Esophagus squamous epithelium (tissue), 4 donors: ENCODE results near the gene HLA-E.

Source experiments
- CTCF ChIP-seq, 6 experiments: fragments of 450-650 bp in 4 of 6; fragments of 200-600 bp in 2 of 6; sonication (generic) in 2 of 6; IDR thresholded peaks; one replicate each; pipeline ENCODE4 v1.5.1; 2016 to 2019; ENCODE audit warnings: antibody characterized with exemption in 6 of 6, mild to moderate bottlenecking in 4 of 6, moderate library complexity in 4 of 6
- POLR2A ChIP-seq, 4 donors: fragments of 450-650 bp; IDR thresholded peaks; one replicate each; pipeline ENCODE4 v1.6.1; 2017; ENCODE audit warnings: antibody characterized with exemption in 4 of 4, mild to moderate bottlenecking in 4 of 4, moderate library complexity in 3 of 4

- TF ChIP-seq CTCF (IDR thresholded peaks at IDR 0.05) (no peak), POLR2A (IDR thresholded peaks at IDR 0.05) (no peak)
Observed at GRCh38 chr6:30513451-30513850, 24.1 kb downstream of the HLA-E start.
